ENCODE data around the gene GATAD2A.

Gene GATAD2A

DNA sequence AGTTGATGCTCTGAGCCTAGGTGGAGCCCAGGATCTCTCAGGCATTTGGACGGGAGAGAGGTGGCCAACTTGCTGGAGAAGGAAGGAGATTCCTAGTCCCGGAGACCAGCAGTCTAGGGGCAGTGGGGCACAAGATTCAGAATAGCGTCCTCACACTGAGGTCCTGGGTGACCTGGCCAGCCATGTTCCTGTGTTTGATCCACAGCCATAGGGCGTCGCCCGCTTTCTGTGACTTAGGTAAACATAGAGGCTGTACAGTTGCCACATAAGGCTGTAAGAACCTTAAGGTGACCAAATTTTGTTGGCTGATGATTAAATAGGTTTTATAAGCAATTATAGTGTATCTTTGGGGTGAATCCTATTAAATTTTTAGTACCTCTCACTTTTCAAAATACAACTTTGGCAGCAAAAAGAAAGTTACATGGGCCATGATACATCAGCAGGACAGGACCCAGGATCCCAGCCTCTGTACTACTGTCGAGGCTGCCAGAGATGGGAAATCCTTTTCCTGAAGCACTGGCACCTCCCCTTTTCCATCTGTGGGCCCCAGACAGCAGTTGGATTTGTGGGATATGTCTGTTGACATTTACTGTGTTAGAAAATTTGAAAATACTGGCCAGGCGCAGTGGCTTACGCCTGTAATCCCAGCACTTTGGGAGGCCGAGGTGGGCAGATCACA, 72.4 kb downstream of the GATAD2A start:
- H4K12ac ChIP-seq (ENCODE audit: low read depth, low read length): no peak overlapping the region
- H3K36me3 ChIP-seq (ENCODE audit: control insufficient read depth in 1 of 2, insufficient read depth in 2 of 2, low read length in 2 of 2): peaks cover 37 to 50% of the 10 kb centered on the region in 2 experiments
- no peak overlapping the region for H3K4me2 ChIP-seq (ENCODE audit: low read length)
- H3K4me1 ChIP-seq (ENCODE audit: control insufficient read depth in 1 of 2, insufficient read depth in 2 of 2, low read length in 2 of 2): peaks cover 0 to 5% of the 10 kb centered on the region in 2 experiments
- H3K9me3 ChIP-seq (ENCODE audit: insufficient read depth, low read depth, low read length): no peaks in the 10 kb centered on the region
- no peak overlapping the region for H3K27ac ChIP-seq (ENCODE audit: low read depth, low read length)
- H3K9ac ChIP-seq (ENCODE audit: low read length): no peak overlapping the region
- no peak overlapping the region for H2BK5ac ChIP-seq (ENCODE audit: low read depth, low read length, poor library complexity)
- no peak overlapping the region for H3K14ac ChIP-seq (ENCODE audit: low read length)
- WGBS (ENCODE audit: extremely low coverage, insufficient coverage, insufficient read length): no CpG with 5 or more reads among the region's 10 CpGs
- DNase-seq: no peak
- no peaks in the 10 kb centered on the region for H3K27me3 ChIP-seq (ENCODE audit: insufficient read depth, low read length)
- H2BK120ac ChIP-seq (ENCODE audit: insufficient read depth, low read length, poor library complexity): no peak overlapping the region
- H2AK5ac ChIP-seq (ENCODE audit: low read length): no peak overlapping the region
- H2AFZ ChIP-seq (ENCODE audit: insufficient read depth, low read length, poor library complexity): no peak overlapping the region
- no peak overlapping the region for H4K91ac ChIP-seq (ENCODE audit: low read depth, low read length)
- H3K4ac ChIP-seq (ENCODE audit: low read depth, low read length): peak overlapping the region; percentile 30
- H3K4me3 ChIP-seq (ENCODE audit: low read depth, low read length): no peak overlapping the region
- no peak overlapping the region for H3K23ac ChIP-seq (ENCODE audit: low read length)
- no peak overlapping the region for H3K18ac ChIP-seq (ENCODE audit: low read length)
- H3K79me2 ChIP-seq (ENCODE audit: control insufficient read depth, insufficient read depth, low read length, poor library complexity): peaks cover 7% of the 10 kb centered on the region
- no peaks in the 10 kb centered on the region for H3K79me1 ChIP-seq (ENCODE audit: low read length)
- no peak overlapping the region for H2BK12ac ChIP-seq (ENCODE audit: low read length)
- no peak overlapping the region for H4K8ac ChIP-seq (ENCODE audit: low read depth, low read length)

DNA sequence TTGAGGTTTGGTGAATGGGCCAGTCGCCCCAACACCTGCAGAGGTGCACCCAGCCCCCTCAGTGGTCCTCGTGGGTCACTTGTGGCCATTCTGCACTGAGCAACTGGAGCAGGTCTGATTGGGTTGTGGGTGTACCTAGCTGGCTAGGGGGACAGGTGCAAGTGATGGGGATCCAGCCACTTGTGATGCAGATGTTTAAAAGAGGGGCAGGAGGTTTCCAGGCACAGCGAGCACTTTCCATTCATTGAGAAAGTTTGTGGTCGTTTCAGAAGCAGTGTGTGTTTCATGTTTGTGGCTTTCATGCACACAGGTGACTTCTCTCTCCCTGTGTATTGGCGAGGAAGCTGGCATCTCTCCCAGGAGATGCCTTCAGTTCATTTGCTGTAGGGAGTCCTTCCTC, 75.2 kb downstream of the GATAD2A start:
- peaks cover 11% of the 10 kb centered on the region in 2 experiments for H3K4me1 ChIP-seq (ENCODE audit: control insufficient read depth in 1 of 2, insufficient read depth in 2 of 2, low read length in 2 of 2)
- H2BK5ac ChIP-seq (ENCODE audit: low read depth, low read length, poor library complexity): no peak overlapping the region
- H3K23ac ChIP-seq (ENCODE audit: low read length): no peak overlapping the region
- H3K9me3 ChIP-seq (ENCODE audit: insufficient read depth, low read depth, low read length): no peaks in the 10 kb centered on the region
- no peak overlapping the region for H2BK12ac ChIP-seq (ENCODE audit: low read length)
- no peak overlapping the region for H3K4me3 ChIP-seq (ENCODE audit: low read depth, low read length)
- no peak overlapping the region for H2BK120ac ChIP-seq (ENCODE audit: insufficient read depth, low read length, poor library complexity)
- H3K27ac ChIP-seq (ENCODE audit: low read depth, low read length): no peak overlapping the region
- no peak overlapping the region for H3K9ac ChIP-seq (ENCODE audit: low read length)
- H4K12ac ChIP-seq (ENCODE audit: low read depth, low read length): no peak overlapping the region
- H4K91ac ChIP-seq (ENCODE audit: low read depth, low read length): no peak overlapping the region
- peaks cover 22 to 34% of the 10 kb centered on the region in 2 experiments for H3K36me3 ChIP-seq (ENCODE audit: control insufficient read depth in 1 of 2, insufficient read depth in 2 of 2, low read length in 2 of 2)
- H3K27me3 ChIP-seq (ENCODE audit: insufficient read depth, low read length): no peaks in the 10 kb centered on the region
- H3K79me1 ChIP-seq (ENCODE audit: low read length): no peaks in the 10 kb centered on the region
- no peak overlapping the region for H4K8ac ChIP-seq (ENCODE audit: low read depth, low read length)
- H3K14ac ChIP-seq (ENCODE audit: low read length): no peak overlapping the region
- no peak overlapping the region for H3K18ac ChIP-seq (ENCODE audit: low read length)
- H3K79me2 ChIP-seq (ENCODE audit: control insufficient read depth, insufficient read depth, low read length, poor library complexity): peaks cover 7% of the 10 kb centered on the region
- no CpG with 5 or more reads among the region's 5 CpGs for WGBS (ENCODE audit: extremely low coverage, insufficient coverage, insufficient read length)
- no peak for DNase-seq
- no peak overlapping the region for H2AFZ ChIP-seq (ENCODE audit: insufficient read depth, low read length, poor library complexity)
- H3K4ac ChIP-seq (ENCODE audit: low read depth, low read length): peak overlapping the region; percentile 48
- no peak overlapping the region for H2AK5ac ChIP-seq (ENCODE audit: low read length)
- H3K4me2 ChIP-seq (ENCODE audit: low read length): no peak overlapping the region

DNA sequence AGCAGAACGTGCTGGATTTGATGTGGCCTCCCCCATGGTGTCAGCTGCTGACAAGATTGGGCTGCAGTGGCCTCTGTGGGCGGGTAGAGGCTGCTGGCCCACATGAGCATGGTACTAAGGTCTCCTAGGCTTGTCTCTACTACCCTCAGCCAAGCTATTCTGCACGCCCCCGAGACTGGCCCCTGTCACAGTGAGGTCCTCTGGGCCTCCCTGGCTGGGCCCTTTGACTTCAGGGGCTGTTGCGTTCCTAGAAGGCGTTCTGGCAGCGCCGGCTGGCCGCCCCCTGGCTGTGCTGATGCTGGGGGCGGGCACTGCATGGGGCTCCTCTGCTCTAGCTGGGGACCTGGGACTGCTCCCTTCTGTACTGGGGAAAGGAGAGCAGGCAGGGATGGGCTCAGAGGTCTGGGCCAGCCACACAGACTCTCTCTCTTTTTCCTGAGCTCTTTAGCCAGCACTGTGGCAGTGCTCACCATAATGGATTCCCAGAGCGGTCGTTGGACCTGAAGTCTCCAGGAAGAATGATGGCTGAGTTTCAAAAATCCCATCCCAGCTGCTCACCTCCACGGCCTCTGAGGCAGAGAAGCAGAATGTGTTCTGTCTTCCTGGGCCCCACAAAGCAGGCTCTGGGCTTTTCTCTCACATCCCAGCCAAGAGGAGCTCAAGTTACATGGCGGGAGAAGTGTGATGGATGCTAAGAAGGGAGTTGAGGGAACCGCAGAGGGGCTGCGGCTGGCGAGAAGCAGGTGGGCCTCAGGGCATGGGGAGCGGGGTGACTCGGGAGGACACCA, 77.5 kb downstream of the GATAD2A start:
- Histone ChIP-seq H3K4me3 (ENCODE audit: low read depth, low read length) (no peak overlapping the region), H3K79me2 (ENCODE audit: control insufficient read depth, insufficient read depth, low read length, poor library complexity) (peaks cover 16% of the 10 kb centered on the region), H3K4me1 (ENCODE audit: control insufficient read depth in 1 of 2, insufficient read depth in 2 of 2, low read length in 2 of 2) (peaks cover 33% of the 10 kb centered on the region in 2 experiments), H2AK5ac (ENCODE audit: low read length) (no peak overlapping the region), H4K12ac (ENCODE audit: low read depth, low read length) (no peak overlapping the region), H3K18ac (ENCODE audit: low read length) (no peak overlapping the region), H2BK120ac (ENCODE audit: insufficient read depth, low read length, poor library complexity) (no peak overlapping the region), H3K9me3 (ENCODE audit: insufficient read depth, low read depth, low read length) (no peaks in the 10 kb centered on the region), H3K27me3 (ENCODE audit: insufficient read depth, low read length) (no peaks in the 10 kb centered on the region), H3K9ac (ENCODE audit: low read length) (no peak overlapping the region), H2BK5ac (ENCODE audit: low read depth, low read length, poor library complexity) (no peak overlapping the region), H3K36me3 (ENCODE audit: control insufficient read depth in 1 of 2, insufficient read depth in 2 of 2, low read length in 2 of 2) (peaks cover 25 to 26% of the 10 kb centered on the region in 2 experiments), H3K79me1 (ENCODE audit: low read length) (peaks cover 7% of the 10 kb centered on the region), H3K27ac (ENCODE audit: low read depth, low read length) (no peak overlapping the region), H2AFZ (ENCODE audit: insufficient read depth, low read length, poor library complexity) (no peak overlapping the region), H4K91ac (ENCODE audit: low read depth, low read length) (no peak overlapping the region), H3K14ac (ENCODE audit: low read length) (no peak overlapping the region), H4K8ac (ENCODE audit: low read depth, low read length) (no peak overlapping the region), H2BK12ac (ENCODE audit: low read length) (no peak overlapping the region), H3K23ac (ENCODE audit: low read length) (no peak overlapping the region), H3K4ac (ENCODE audit: low read depth, low read length) (peak overlapping the region; percentile 10), H3K4me2 (ENCODE audit: low read length) (no peak overlapping the region)
- WGBS (ENCODE audit: extremely low coverage, insufficient coverage, insufficient read length): no CpG with 5 or more reads among the region's 19 CpGs
- DNase-seq: no peak

DNA sequence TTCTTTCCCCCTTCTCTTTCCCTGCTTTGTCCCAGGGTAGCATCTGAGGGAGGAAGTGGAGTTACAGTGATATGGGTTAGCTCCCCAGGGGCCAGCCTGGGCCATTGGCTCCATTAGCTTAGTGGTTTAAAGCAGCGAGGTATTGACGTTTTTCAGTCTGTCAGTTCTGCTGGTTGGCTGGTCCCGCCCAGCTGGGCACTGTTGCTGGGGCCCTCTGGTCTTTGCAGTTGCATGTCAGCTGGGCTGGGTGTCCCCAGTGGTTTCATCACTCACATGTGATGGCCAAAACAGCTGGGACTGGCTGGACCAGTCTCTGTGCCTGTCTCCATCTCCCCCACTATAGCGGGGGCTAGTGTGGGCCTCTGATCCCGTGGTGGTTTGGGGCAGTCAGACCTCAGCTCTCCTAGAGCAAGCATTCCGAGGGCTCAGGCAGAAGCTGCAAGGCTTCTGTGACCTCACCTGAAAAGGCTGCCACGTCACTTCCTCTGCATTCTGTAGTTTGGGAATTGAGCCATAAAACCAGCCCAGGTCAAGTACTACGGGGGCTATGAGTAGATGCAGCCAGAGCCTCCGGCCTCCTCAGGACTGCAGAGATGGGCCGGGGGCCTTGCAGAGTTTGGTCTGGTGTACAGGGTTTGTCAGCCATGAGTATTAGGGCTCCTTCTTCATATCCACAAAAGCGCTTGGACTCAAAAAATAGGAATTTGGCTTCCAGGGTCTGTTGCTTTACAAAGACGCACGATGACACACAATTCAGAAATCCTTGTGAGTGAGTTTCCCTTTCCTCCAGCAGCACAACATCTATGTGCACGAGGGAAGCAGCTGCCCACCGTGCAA, 79.9 kb downstream of the GATAD2A start:
- Histone ChIP-seq H2AK5ac (ENCODE audit: low read length) (no peak overlapping the region), H3K4me1 (ENCODE audit: control insufficient read depth in 1 of 2, insufficient read depth in 2 of 2, low read length in 2 of 2) (peaks cover 49 to 53% of the 10 kb centered on the region in 2 experiments)
- no CpG with 5 or more reads among the region's 15 CpGs for WGBS (ENCODE audit: extremely low coverage, insufficient coverage, insufficient read length)

More for the DNA sequence above, 79.9 kb downstream of the GATAD2A start:
- H3K27ac ChIP-seq (ENCODE audit: low read depth, low read length): peak overlapping the region; percentile 61
- H4K8ac ChIP-seq (ENCODE audit: low read depth, low read length): peak overlapping the region; percentile 8
- H3K23ac ChIP-seq (ENCODE audit: low read length): no peak overlapping the region
- H3K36me3 ChIP-seq (ENCODE audit: control insufficient read depth in 1 of 2, insufficient read depth in 2 of 2, low read length in 2 of 2): peaks cover 24 to 25% of the 10 kb centered on the region in 2 experiments
- peak overlapping the region; percentile 6 for H3K9ac ChIP-seq (ENCODE audit: low read length)
- no peak overlapping the region for H3K4me3 ChIP-seq (ENCODE audit: low read depth, low read length)
- DNase-seq: peak; percentile 80 to 82
- H4K91ac ChIP-seq (ENCODE audit: low read depth, low read length): peak overlapping the region; percentile 16
- no peak overlapping the region for H3K4ac ChIP-seq (ENCODE audit: low read depth, low read length)
- no peak overlapping the region for H4K12ac ChIP-seq (ENCODE audit: low read depth, low read length)
- no peak overlapping the region for H2AFZ ChIP-seq (ENCODE audit: insufficient read depth, low read length, poor library complexity)
- peaks cover 16% of the 10 kb centered on the region for H3K79me2 ChIP-seq (ENCODE audit: control insufficient read depth, insufficient read depth, low read length, poor library complexity)
- peak overlapping the region; percentile 48 for H3K18ac ChIP-seq (ENCODE audit: low read length)
- no peak overlapping the region for H2BK12ac ChIP-seq (ENCODE audit: low read length)
- H3K4me2 ChIP-seq (ENCODE audit: low read length): no peak overlapping the region
- no peak overlapping the region for H3K14ac ChIP-seq (ENCODE audit: low read length)
- peak overlapping the region; percentile 22 for H2BK5ac ChIP-seq (ENCODE audit: low read depth, low read length, poor library complexity)
- H2BK120ac ChIP-seq (ENCODE audit: insufficient read depth, low read length, poor library complexity): no peak overlapping the region
- H3K79me1 ChIP-seq (ENCODE audit: low read length): peaks cover 15% of the 10 kb centered on the region
- H3K9me3 ChIP-seq (ENCODE audit: insufficient read depth, low read depth, low read length): no peaks in the 10 kb centered on the region
- H3K27me3 ChIP-seq (ENCODE audit: insufficient read depth, low read length): no peaks in the 10 kb centered on the region

Data from trophoblast cell (in vitro differentiated cells and primary cell).